ENCODE results near the gene CD22.

DNA sequence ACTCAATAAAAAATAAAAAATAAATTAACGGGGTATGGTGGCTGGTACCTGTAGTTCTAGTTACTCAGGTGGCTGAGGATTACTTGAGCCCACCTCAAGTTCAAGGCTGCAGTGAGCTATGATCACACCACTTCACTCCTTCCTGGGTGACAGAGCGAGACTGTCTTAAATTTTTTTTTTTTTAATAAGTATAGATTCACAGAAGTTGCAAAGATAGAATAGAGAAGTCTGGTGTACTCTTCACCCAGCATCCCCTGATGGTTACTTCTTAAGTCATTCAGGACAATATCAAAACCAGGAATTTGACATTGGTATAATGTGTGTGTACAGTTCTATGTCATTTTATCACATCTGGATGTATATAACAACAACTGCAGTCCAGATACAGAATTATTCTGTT lies 7.7 kb upstream of the CD22 start:
- no peak for TF ChIP-seq POLR2A (IDR thresholded peaks at IDR 0.05)
- TF ChIP-seq, protein P1, sequence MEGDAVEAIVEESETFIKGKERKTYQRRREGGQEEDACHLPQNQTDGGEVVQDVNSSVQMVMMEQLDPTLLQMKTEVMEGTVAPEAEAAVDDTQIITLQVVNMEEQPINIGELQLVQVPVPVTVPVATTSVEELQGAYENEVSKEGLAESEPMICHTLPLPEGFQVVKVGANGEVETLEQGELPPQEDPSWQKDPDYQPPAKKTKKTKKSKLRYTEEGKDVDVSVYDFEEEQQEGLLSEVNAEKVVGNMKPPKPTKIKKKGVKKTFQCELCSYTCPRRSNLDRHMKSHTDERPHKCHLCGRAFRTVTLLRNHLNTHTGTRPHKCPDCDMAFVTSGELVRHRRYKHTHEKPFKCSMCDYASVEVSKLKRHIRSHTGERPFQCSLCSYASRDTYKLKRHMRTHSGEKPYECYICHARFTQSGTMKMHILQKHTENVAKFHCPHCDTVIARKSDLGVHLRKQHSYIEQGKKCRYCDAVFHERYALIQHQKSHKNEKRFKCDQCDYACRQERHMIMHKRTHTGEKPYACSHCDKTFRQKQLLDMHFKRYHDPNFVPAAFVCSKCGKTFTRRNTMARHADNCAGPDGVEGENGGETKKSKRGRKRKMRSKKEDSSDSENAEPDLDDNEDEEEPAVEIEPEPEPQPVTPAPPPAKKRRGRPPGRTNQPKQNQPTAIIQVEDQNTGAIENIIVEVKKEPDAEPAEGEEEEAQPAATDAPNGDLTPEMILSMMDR (IDR thresholded peaks at IDR 0.05): no peak
